H1 (cell line): ENCODE data around the gene POLR2A. TPM values are rescaled to one million over a fixed set of nuclear protein-coding genes. Genes with fewer than 3 reads are reported as not detected.

Source experiments
- CTCF ChIA-PET: fragments of 300-600 bp; sonication (Branson Sonifier 250); formaldehyde crosslinking; loops from one replicate; lab custom pipeline; 2021; ENCODE audit not compliant: partially characterized antibody; lab: Charles Lee
- POLR2A ChIA-PET: fragments of 300-600 bp; sonication (Branson Sonifier 250); formaldehyde crosslinking; loops from one replicate; lab custom pipeline; 2021; ENCODE audit warnings: inconsistent platforms; ENCODE audit not compliant: partially characterized antibody; lab: Charles Lee
- DNase-seq, 2 experiments: peaks; one replicate each; pipeline versions ENCODE4 v3.0.0 to v3.0.0-alpha.2; 2010 to 2022; ENCODE audit warnings: low spot score in 2 of 2, low read depth in 1 of 2, mixed read lengths in 1 of 2
- FAIRE-seq: peaks from 2 replicates; lab custom pipeline; 2011; peaks lifted over from hg19 to GRCh38; lab: Jason Lieb, UNC
- H2AFZ ChIP-seq: 2 replicates; pipeline ENCODE4 v1.8.1; 2012; ENCODE audit warnings: low read length, inconsistent platforms
- H2AK5ac ChIP-seq: 2 replicates; pipeline ENCODE4 v1.6.1; 2013; ENCODE audit warnings: low read depth, low read length
- H2BK120ac ChIP-seq: replicated peaks from 2 replicates; pipeline ENCODE3; 2013; ENCODE audit warnings: low read depth, low read length, inconsistent platforms
- H2BK12ac ChIP-seq: 2 replicates; pipeline ENCODE4 v1.6.1; 2013; ENCODE audit warnings: low read depth, low read length
- H2BK15ac ChIP-seq: 2 replicates; pipeline ENCODE4 v1.6.1; 2013; ENCODE audit warnings: low read length
- H2BK20ac ChIP-seq: 2 replicates; pipeline ENCODE4 v1.6.1; 2013; ENCODE audit warnings: low read length
- H2BK5ac ChIP-seq: 2 replicates; pipeline ENCODE4 v1.6.1; 2013; ENCODE audit warnings: low read depth, low read length
- H3K14ac ChIP-seq: 2 replicates; pipeline ENCODE4 v1.6.1; 2013; ENCODE audit warnings: inconsistent platforms; ENCODE audit not compliant: insufficient read length
- H3K18ac ChIP-seq: 2 replicates; pipeline ENCODE4 v1.6.1; 2013; ENCODE audit warnings: low read length; ENCODE audit errors: extremely low read depth
- H3K23ac ChIP-seq: 2 replicates; pipeline ENCODE4 v1.6.1; 2013; ENCODE audit warnings: inconsistent platforms; ENCODE audit not compliant: insufficient read length
- H3K23me2 ChIP-seq: 2 replicates; pipeline ENCODE4 v1.6.1; 2013; ENCODE audit warnings: low read depth, low read length
- H3K27ac ChIP-seq: 2 replicates; pipeline ENCODE4 v1.6.1; 2011; ENCODE audit warnings: low read depth, low read length, inconsistent platforms
- H3K27me3 ChIP-seq, 4 experiments: replicated peaks in 1 of 4; 1 replicate in 1 of 4; 2 replicates in 3 of 4; pipeline versions ENCODE4 v1.6.1 to v1.8.1; 2011 to 2013; ENCODE audit warnings: low read length in 3 of 4, mild to moderate bottlenecking in 3 of 4, inconsistent platforms in 2 of 4, mixed read lengths in 2 of 4, moderate library complexity in 1 of 4; ENCODE audit not compliant: control insufficient read depth in 3 of 4, insufficient read depth in 3 of 4; ENCODE audit errors: extremely low read depth in 1 of 4
- H3K36me3 ChIP-seq, 4 experiments: 2 replicates each; pipeline versions ENCODE4 v1.6.1 to v1.8.1; 2011 to 2013; ENCODE audit warnings: mild to moderate bottlenecking in 4 of 4, low read length in 3 of 4, moderate library complexity in 2 of 4, control low read depth in 1 of 4, inconsistent platforms in 1 of 4; ENCODE audit not compliant: insufficient read depth in 4 of 4, control insufficient read depth in 2 of 4
- H3K4ac ChIP-seq: replicated peaks from 2 replicates; pipeline ENCODE3; 2013; ENCODE audit warnings: low read length, low read depth, mixed read lengths, inconsistent platforms; ENCODE audit not compliant: insufficient read length
- H3K4me1 ChIP-seq, 4 experiments: replicated peaks in 1 of 4; 1 replicate in 1 of 4; 2 replicates in 3 of 4; pipeline versions ENCODE4 v1.6.1 to v1.8.1; 2011 to 2013; ENCODE audit warnings: low read length in 3 of 4, inconsistent platforms in 2 of 4, mixed read lengths in 1 of 4; ENCODE audit not compliant: insufficient read depth in 4 of 4, control insufficient read depth in 3 of 4
- H3K4me2 ChIP-seq, 2 experiments: 2 replicates each; pipeline versions ENCODE4 v1.6.1 to v1.8.1; 2011 to 2013; ENCODE audit warnings: low read depth in 2 of 2, low read length in 2 of 2, control low read depth in 1 of 2, inconsistent platforms in 1 of 2, mild to moderate bottlenecking in 1 of 2; ENCODE audit not compliant: insufficient read depth in 1 of 2
- H3K4me3 ChIP-seq, 4 experiments: fragments of 200-600, 300-600 bp in 1 of 4; sonication (generic), shearing (Covaris generic), sonication (Bioruptor Twin) in 1 of 4; 2 replicates each; pipeline versions ENCODE4 v1.5.1 to v1.8.1; 2011 to 2016; ENCODE audit warnings: low read length in 4 of 4, low read depth in 3 of 4, control low read depth in 2 of 4, inconsistent platforms in 2 of 4, mild to moderate bottlenecking in 2 of 4, mixed read lengths in 1 of 4, moderate library complexity in 1 of 4; ENCODE audit not compliant: insufficient read depth in 2 of 4; ENCODE audit errors: extremely low read depth in 1 of 4
- H3K56ac ChIP-seq: replicated peaks from 2 replicates; pipeline ENCODE3; 2013; ENCODE audit warnings: low read depth, mild to moderate bottlenecking, mixed read lengths, low read length, inconsistent platforms; ENCODE audit not compliant: insufficient read length
- H3K79me1 ChIP-seq: 2 replicates; pipeline ENCODE4 v1.6.1; 2013; ENCODE audit warnings: low read depth, low read length, control low read depth
- H3K79me2 ChIP-seq, 2 experiments: 2 replicates each; pipeline versions ENCODE4 v1.6.1 to v1.8.1; 2012 to 2013; ENCODE audit warnings: low read length in 2 of 2, mild to moderate bottlenecking in 2 of 2, inconsistent platforms in 1 of 2; ENCODE audit not compliant: insufficient read depth in 2 of 2, control insufficient read depth in 1 of 2
- H3K9ac ChIP-seq, 4 experiments: replicated peaks in 1 of 4; 1 replicate in 1 of 4; 2 replicates in 3 of 4; pipeline versions ENCODE4 v1.6.1 to v1.8.1; 2011 to 2013; ENCODE audit warnings: low read depth in 3 of 4, low read length in 3 of 4, control low read depth in 2 of 4, mild to moderate bottlenecking in 2 of 4, moderate library complexity in 2 of 4, inconsistent platforms in 1 of 4; ENCODE audit errors: extremely low read depth in 1 of 4
- H3K9me3 ChIP-seq, 2 experiments: 2 replicates each; pipeline versions ENCODE4 v1.6.1 to v1.8.1; 2012 to 2013; ENCODE audit warnings: mild to moderate bottlenecking in 2 of 2, moderate library complexity in 2 of 2, control low read depth in 1 of 2, inconsistent platforms in 1 of 2, low read depth in 1 of 2, low read length in 1 of 2, mixed read lengths in 1 of 2; ENCODE audit not compliant: insufficient read depth in 2 of 2
- H4K20me1 ChIP-seq, 2 experiments: replicated peaks in 1 of 2; 2 replicates each; pipeline versions ENCODE3 to v1.8.1; 2011 to 2013; ENCODE audit warnings: inconsistent platforms in 2 of 2, low read length in 2 of 2, mild to moderate bottlenecking in 1 of 2; ENCODE audit not compliant: insufficient read depth in 2 of 2, control insufficient read depth in 1 of 2
- H4K5ac ChIP-seq: 2 replicates; pipeline ENCODE4 v1.6.1; 2013; ENCODE audit warnings: low read length, low read depth, mixed read lengths, inconsistent platforms; ENCODE audit not compliant: insufficient read length
- H4K8ac ChIP-seq: 2 replicates; pipeline ENCODE4 v1.8.0; 2013; ENCODE audit warnings: mild to moderate bottlenecking, moderate library complexity, low read length, inconsistent platforms; ENCODE audit not compliant: insufficient read depth; ENCODE audit errors: extremely low read depth
- H4K91ac ChIP-seq: replicated peaks from 2 replicates; pipeline ENCODE3; 2013; ENCODE audit warnings: low read length, mixed read lengths, inconsistent platforms; ENCODE audit not compliant: insufficient read length
- CHD1 ChIP-seq: IDR thresholded peaks from 2 replicates; pipeline ENCODE4 v1.6.1; 2012; ENCODE audit warnings: low read depth, low read length, improper control_type of control experiment
- EP300 ChIP-seq, 2 experiments: IDR thresholded peaks; 1 replicate in 1 of 2; 2 replicates in 1 of 2; pipeline ENCODE4 v1.6.1; 2011 to 2012; ENCODE audit warnings: low read depth in 2 of 2, low read length in 2 of 2, mild to moderate bottlenecking in 2 of 2, borderline replicate concordance in 1 of 2, inconsistent platforms in 1 of 2, moderate library complexity in 1 of 2
- KDM5A ChIP-seq: fragments of 200-600 bp; IDR thresholded peaks from 2 replicates; pipeline ENCODE4 v1.7.1; 2012; ENCODE audit warnings: mild to moderate bottlenecking, low read length, inconsistent platforms, mixed read lengths
- NANOG ChIP-seq: IDR thresholded peaks from 2 replicates; pipeline ENCODE4 v1.6.1; 2011; ENCODE audit warnings: low read length, low read depth, mild to moderate bottlenecking, inconsistent platforms; ENCODE audit not compliant: insufficient read depth, poor library complexity, severe bottlenecking
- PHF8 ChIP-seq: fragments of 200-600 bp; sonication (generic); conservative IDR thresholded peaks from 2 replicates; pipeline ENCODE4 v1.7.1; 2012; ENCODE audit warnings: low read depth, mild to moderate bottlenecking, inconsistent platforms, low read length, moderate library complexity
- POLR2AphosphoS5 ChIP-seq: IDR thresholded peaks from 2 replicates; pipeline ENCODE4 v1.6.1; 2011; ENCODE audit warnings: low read depth, low read length
- RXRA ChIP-seq: IDR thresholded peaks from 2 replicates; pipeline ENCODE4 v1.6.1; 2011; ENCODE audit warnings: low read depth, mild to moderate bottlenecking, low read length, moderate library complexity; ENCODE audit not compliant: insufficient read depth
- TCF12 ChIP-seq: IDR thresholded peaks from 2 replicates; pipeline ENCODE4 v1.6.1; 2011; ENCODE audit warnings: low read depth, mild to moderate bottlenecking, low read length
- ZNF274 ChIP-seq: IDR thresholded peaks from 2 replicates; pipeline ENCODE4 v1.7.0; 2012; ENCODE audit warnings: low read length, borderline replicate concordance; ENCODE audit errors: extremely low read depth
- WGBS, 2 experiments: shearing (Covaris generic) in 1 of 2; methylation state at CpG; one replicate each; pipeline versions ENCODE4 v1.1.6 to v1.1.7; 2013 to 2015; ENCODE audit warnings: low lambda C conversion rate in 2 of 2, mixed read lengths in 2 of 2, inconsistent platforms in 1 of 2, low coverage in 1 of 2, missing lambda C conversion rate in 1 of 2; ENCODE audit not compliant: insufficient replicate concordance in 2 of 2, insufficient coverage in 1 of 2, insufficient read length in 1 of 2; ENCODE audit errors: extremely low coverage in 1 of 2, missing lambda C conversion rate in 1 of 2; 5-methylcytosine and 5-hydroxymethylcytosine counted together
- polyA plus RNA-seq, 7 experiments: library from polyadenylated mRNA; depleted of rRNA in 3 of 7; stranded (reverse) in 5 of 7; unstranded in 2 of 7; fragments of >200 nt in 5 of 7; fragments of 200-250 nt in 2 of 7; gene quantifications; 1 replicate in 5 of 7; 2 replicates in 1 of 7; 4 replicates in 1 of 7; pipeline versions ENCODE4 v1.2.1 to v1.2.3, GENCODE V29; 2011 to 2013; ENCODE audit warnings: missing spikeins in 2 of 7, mixed read lengths in 2 of 7
- total RNA-seq: library from RNA; stranded (reverse); fragmentation: NEBNext Ultra II Directional; extraction: Animal tissue kit (Norgen Biotek cat#: 25700); gene quantifications from 2 replicates; pipeline ENCODE4 v1.2.1, GENCODE V29; 2021
- TF ChIP-seq, protein P1 (sequence below): IDR thresholded peaks from 2 replicates; pipeline ENCODE4 v1.6.1; 2012; ENCODE audit warnings: inconsistent platforms

The POLR2A gene
- total and polyA plus RNA-seq, 2 of the 8 experiments (the other 6 are each of a cell fraction or from before 2014, with no cell fraction given), result 26.8 to 150 TPM

DNA sequence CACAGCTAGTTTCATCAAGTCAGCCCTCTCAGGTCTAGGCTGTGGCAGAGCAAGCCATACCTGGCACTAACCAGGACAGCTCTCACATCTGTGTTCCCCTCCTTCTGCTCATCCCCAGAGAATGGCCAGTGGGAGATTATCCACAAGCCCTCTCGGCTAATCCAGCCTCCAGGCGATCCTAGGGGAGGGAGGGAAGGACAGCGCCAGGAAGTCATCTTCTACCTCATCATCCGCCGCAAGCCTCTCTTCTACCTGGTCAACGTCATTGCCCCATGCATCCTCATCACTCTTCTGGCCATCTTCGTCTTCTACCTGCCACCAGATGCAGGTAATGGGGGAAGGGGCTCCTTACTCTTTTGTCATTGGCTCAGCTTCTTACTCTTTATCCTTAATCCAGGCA lies 35.7 kb upstream of the POLR2A start:
- Histone ChIP-seq H3K4ac (no peak overlapping the region), H3K4me2 (no peak overlapping the region), H3K23ac (no peak overlapping the region), H3K23me2 (peaks cover 6% of the 10 kb centered on the region; the same call in 1 of the 2 replicates), H2BK20ac (no peak overlapping the region), H3K36me3 (no peaks in the 10 kb centered on the region; a peak in 1 of 8 replicates), H3K27ac (no peak overlapping the region), H3K79me2 (no peaks in the 10 kb centered on the region), H4K20me1 (no peaks in the 10 kb centered on the region), H3K18ac (no peak overlapping the region), H2BK15ac (no peak overlapping the region), H3K27me3 (peaks cover 0 to 7% (median 5%) of the 10 kb centered on the region in 4 experiments; a peak in 6 of 7 replicates), H2BK5ac (no peak overlapping the region), H2BK120ac (no peak overlapping the region), H2AFZ (no peak overlapping the region), H2AK5ac (no peak overlapping the region), H3K56ac (no peak overlapping the region), H2BK12ac (no peak overlapping the region), H4K5ac (no peak overlapping the region), H3K9ac (no peak overlapping the region), H4K8ac (no peak overlapping the region), H3K4me1 (peaks cover 3 to 8% (median 6%) of the 10 kb centered on the region in 4 experiments; a peak in 6 of 7 replicates), H3K79me1 (no peaks in the 10 kb centered on the region), H4K91ac (no peak overlapping the region), H3K9me3 (no peaks in the 10 kb centered on the region), H3K4me3 (no peak overlapping the region), H3K14ac (no peak overlapping the region)
- WGBS, 2 experiments, result 93% methylated on average over 7 of the region's 7 CpGs; no CpG with 5 or more reads in 1 of the 2 experiments
- POLR2A ChIA-PET, result interaction anchor here (1.0 to 15.5 kb wide), 2 partner anchors 9 to 33 kb away, joined by 3 to 339 read pairs; partner anchors contain the start of genes FGF11, POLR2A, SLC35G6 and ZBTB4
- CTCF ChIA-PET, result interaction anchor here (0.6 to 1.3 kb wide), 4 partner anchors 8 to 208 kb away, joined by 3 to 4 read pairs (median 3); no protein-coding TSS in a partner anchor
- TF ChIP-seq TCF12 (no peak), NANOG (no peak), EP300 (IDR thresholded peaks at IDR 0.05; ENCODE audit: borderline replicate concordance in 1 of 2, low read depth in 2 of 2, low read length in 2 of 2) (no peak), POLR2AphosphoS5 (no peak), ZNF274 (no peak), RXRA (no peak), CHD1 (no peak), KDM5A (no peak), PHF8 (no peak)
- TF ChIP-seq, protein P1, sequence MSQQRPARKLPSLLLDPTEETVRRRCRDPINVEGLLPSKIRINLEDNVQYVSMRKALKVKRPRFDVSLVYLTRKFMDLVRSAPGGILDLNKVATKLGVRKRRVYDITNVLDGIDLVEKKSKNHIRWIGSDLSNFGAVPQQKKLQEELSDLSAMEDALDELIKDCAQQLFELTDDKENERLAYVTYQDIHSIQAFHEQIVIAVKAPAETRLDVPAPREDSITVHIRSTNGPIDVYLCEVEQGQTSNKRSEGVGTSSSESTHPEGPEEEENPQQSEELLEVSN, result no peak
- FAIRE-seq (no peak), DNase-seq (no peak)
